A673 (cell line): Measurements from ENCODE around the gene CALR3. TPM values are rescaled to one million over a fixed set of nuclear protein-coding genes. Genes with fewer than 3 reads are reported as not detected.

Source experiments
- BruUV-seq: library from RNA; stranded (reverse); fragments of 400-500 nt; replicated peaks from 2 replicates; lab custom pipeline; 2021; lab: Mats Ljungman, UMichigan
- CTCF ChIA-PET: fragments of 300-600 bp; sonication (Branson Sonifier 250); formaldehyde crosslinking; loops from one replicate; lab custom pipeline; 2022; ENCODE audit warnings: antibody characterized with exemption; lab: Charles Lee
- POLR2A ChIA-PET: fragments of 300-600 bp; sonication (Branson Sonifier 250); formaldehyde crosslinking; loops from one replicate; lab custom pipeline; 2022; ENCODE audit warnings: antibody characterized with exemption; ENCODE audit not compliant: low non-redundant PET; lab: Charles Lee
- DNase-seq: peaks from one replicate; pipeline ENCODE4 v3.0.0-alpha.2; 2015; ENCODE audit warnings: low spot score
- H3K27ac ChIP-seq: fragments of 200-600 bp; sonication (generic); 2 replicates; pipeline ENCODE4 v1.5.1; 2016; ENCODE audit warnings: mixed run types, low read depth, mild to moderate bottlenecking, mixed read lengths, antibody characterized with exemption, low read length; ENCODE audit not compliant: poor library complexity, severe bottlenecking
- H3K27me3 ChIP-seq: fragments of 200-600 bp; sonication (generic); replicated peaks from 2 replicates; pipeline ENCODE4 v1.6.1; 2017; ENCODE audit warnings: mixed run types, low read depth, mild to moderate bottlenecking, mixed read lengths, antibody characterized with exemption, low read length; ENCODE audit not compliant: insufficient read depth, poor library complexity
- H3K36me3 ChIP-seq: fragments of 200-600 bp; sonication (generic); 2 replicates; pipeline ENCODE4 v1.6.1; 2016; ENCODE audit warnings: mixed run types, mild to moderate bottlenecking, mixed read lengths, antibody characterized with exemption, low read length; ENCODE audit not compliant: insufficient read depth, poor library complexity, severe bottlenecking
- H3K4me1 ChIP-seq: fragments of 200-600 bp; sonication (generic); 2 replicates; pipeline ENCODE4 v1.6.1; 2017; ENCODE audit warnings: mixed run types, mild to moderate bottlenecking, mixed read lengths, antibody characterized with exemption, low read length; ENCODE audit not compliant: insufficient read depth, poor library complexity, severe bottlenecking
- H3K4me3 ChIP-seq: fragments of 200-600 bp; sonication (generic); 2 replicates; pipeline ENCODE4 v1.5.1; 2016; ENCODE audit warnings: low read depth, mixed run types, mild to moderate bottlenecking, mixed read lengths, low read length; ENCODE audit not compliant: poor library complexity, severe bottlenecking
- H3K9me3 ChIP-seq: fragments of 200-600 bp; sonication (generic); 2 replicates; pipeline ENCODE4 v1.6.1; 2016; ENCODE audit warnings: mixed run types, low read depth, mild to moderate bottlenecking, mixed read lengths, antibody characterized with exemption, low read length; ENCODE audit not compliant: poor library complexity, severe bottlenecking
- CTCF ChIP-seq: fragments of 300-800, 200-600 bp; sonication (generic); conservative IDR thresholded peaks from 2 replicates; pipeline ENCODE4 v1.5.1; 2017; ENCODE audit warnings: low read depth, mild to moderate bottlenecking, antibody characterized with exemption, low read length, moderate library complexity, mixed read lengths
- EZH2 ChIP-seq: fragments of 200-600 bp; sonication (generic); IDR thresholded peaks from 2 replicates; pipeline ENCODE4 v1.6.1; 2017; ENCODE audit warnings: borderline replicate concordance, low read depth, mild to moderate bottlenecking, mixed read lengths, antibody characterized with exemption, low read length; ENCODE audit not compliant: poor library complexity, severe bottlenecking
- intact Hi-C: fragments of 100-400 bp; cut with micrococcal nuclease; formaldehyde crosslinking; loops from one replicate; pipeline ENCODE4 v1.10.0; 2022; ENCODE audit not compliant: unreplicated experiment
- total RNA-seq: library from RNA; stranded (reverse); gene quantifications from 2 replicates; pipeline ENCODE4 v1.2.3, GENCODE V29; 2021

CALR3 gene
- total RNA-seq, 1 experiment from 2014 or later = not detected

- H3K4me3 ChIP-seq = no peak overlapping the region
- intact Hi-C loops = no loop called here
- ChIA-PET POLR2A (interaction anchor here (0.6 kb wide), 1 partner anchor 151 kb away, joined by 5 read pairs; no protein-coding TSS in a partner anchor), CTCF (no interaction called here)
- H3K36me3 ChIP-seq = peaks cover 95% of the 10 kb centered on the region
- no TSS peak for BruUV-seq
- no peaks in the 10 kb centered on the region for H3K27me3 ChIP-seq
- no peak overlapping the region for H3K27ac ChIP-seq
- H3K9me3 ChIP-seq = no peaks in the 10 kb centered on the region
- no peak for DNase-seq
- TF ChIP-seq EZH2 (no peak), CTCF (no peak)
- H3K4me1 ChIP-seq = no peaks in the 10 kb centered on the region
Observed at GRCh38 chr19:16522559-16523377, 26.8 kb upstream of the CALR3 start.

GRCh38 chr19:16521715-16522289, 25.8 kb upstream of the CALR3 start:
- H3K9me3 ChIP-seq = no peaks in the 10 kb centered on the region
- H3K27me3 ChIP-seq = no peaks in the 10 kb centered on the region
- intact Hi-C loops = no loop called here
- DNase-seq = no peak
- ChIA-PET POLR2A (interaction anchor here (0.6 kb wide), 1 partner anchor 152 kb away, joined by 5 read pairs; no protein-coding TSS in a partner anchor), CTCF (no interaction called here)
- BruUV-seq = no TSS peak
- H3K4me3 ChIP-seq = no peak overlapping the region
- no peaks in the 10 kb centered on the region for H3K4me1 ChIP-seq
- H3K27ac ChIP-seq = no peak overlapping the region
- no peak for TF ChIP-seq EZH2
- no peak for TF ChIP-seq CTCF
- H3K36me3 ChIP-seq = peaks cover 95% of the 10 kb centered on the region

GRCh38 chr19:16520986-16521624, 25.1 kb upstream of the CALR3 start:
- no peaks in the 10 kb centered on the region for H3K4me1 ChIP-seq
- no TSS peak for BruUV-seq
- H3K4me3 ChIP-seq = no peak overlapping the region
- CTCF ChIA-PET = no interaction called here
- peaks cover 89% of the 10 kb centered on the region for H3K36me3 ChIP-seq
- intact Hi-C loops = no loop called here
- TF ChIP-seq EZH2 (no peak), CTCF (no peak)
- no peaks in the 10 kb centered on the region for H3K9me3 ChIP-seq
- no peak for DNase-seq
- POLR2A ChIA-PET = no interaction called here
- no peaks in the 10 kb centered on the region for H3K27me3 ChIP-seq
- no peak overlapping the region for H3K27ac ChIP-seq
